ENCODE measurements around the gene RAB10.
"Not testable (repeated sequence)": the region's sequence is repeated elsewhere in the genome, so short reads cannot be mapped to it uniquely, and the experiment has no call there.

RAB10 gene

GRCh38 chr2:26033818-26034636, at the start of gene RAB10:
Gene RAB10 (plus strand): TSS chr2:26034084. CDS start chr2:26034609, 525 bp downstream.
- DNase-seq = peak; percentile 99

GRCh38 chr2:25988134-25988533, 45.8 kb upstream of the RAB10 start:
- DNase-seq = no peak

GRCh38 chr2:25989154-25989553, 44.7 kb upstream of the RAB10 start:
- no peak for DNase-seq

- no peak for DNase-seq
Observed at GRCh38 chr2:25991965-25992364, 41.9 kb upstream of the RAB10 start.

GRCh38 chr2:25992556-25992955, 41.3 kb upstream of the RAB10 start:
- DNase-seq = no peak

GRCh38 chr2:25993049-25993448, 40.8 kb upstream of the RAB10 start:
- no peak for DNase-seq

- no peak for DNase-seq
Observed at GRCh38 chr2:25994509-25994908, 39.4 kb upstream of the RAB10 start.

GRCh38 chr2:25996844-25997243, 37.0 kb upstream of the RAB10 start:
- no peak for DNase-seq

- DNase-seq = not testable (repeated sequence)
Observed at GRCh38 chr2:25998816-25999383, 35.0 kb upstream of the RAB10 start.

- DNase-seq = not testable (repeated sequence)
Observed at GRCh38 chr2:25999406-25999805, 34.5 kb upstream of the RAB10 start.

- no peak for DNase-seq
Observed at GRCh38 chr2:26000561-26001082, 33.3 kb upstream of the RAB10 start.

- no peak for DNase-seq
Observed at GRCh38 chr2:26001743-26002351, 32.0 kb upstream of the RAB10 start.

GRCh38 chr2:26002632-26003310, 31.1 kb upstream of the RAB10 start:
- no peak for DNase-seq

- DNase-seq = no peak
Observed at GRCh38 chr2:26008095-26008494, 25.8 kb upstream of the RAB10 start.

- DNase-seq = no peak
Observed at GRCh38 chr2:26008851-26009566, 24.9 kb upstream of the RAB10 start.

- no peak for DNase-seq
Observed at GRCh38 chr2:26009567-26009963, 24.3 kb upstream of the RAB10 start.

- no peak for DNase-seq
Observed at GRCh38 chr2:26010943-26011342, 22.9 kb upstream of the RAB10 start.

- no peak for DNase-seq
Observed at GRCh38 chr2:26011609-26011989, 22.3 kb upstream of the RAB10 start.

- DNase-seq = no peak
Observed at GRCh38 chr2:26011990-26012856, 21.7 kb upstream of the RAB10 start.

- no peak for DNase-seq
Observed at GRCh38 chr2:26013668-26014067, 20.2 kb upstream of the RAB10 start.

GRCh38 chr2:26016012-26016705, 17.7 kb upstream of the RAB10 start:
- no peak for DNase-seq

All from retina (tissue), 1 donor.